DOHH2 (cell line): ENCODE results near the gene ZBTB46.

Experiments used
- H3F3A ChIP-seq: fragments of 200-600 bp; sonication (generic), shearing (Covaris generic); 2 replicates; pipeline ENCODE4 v1.6.0; 2016; ENCODE audit warnings: antibody characterized with exemption, mild to moderate bottlenecking; ENCODE audit not compliant: control insufficient read depth, insufficient read depth
- H3K27ac ChIP-seq: fragments of 200-600 bp; sonication (generic); 2 replicates; pipeline ENCODE4 v1.5.1; 2014; ENCODE audit warnings: low read depth, mild to moderate bottlenecking, low read length, moderate library complexity
- H3K27me3 ChIP-seq: fragments of 200-600 bp; sonication (generic); 2 replicates; pipeline ENCODE4 v1.6.1; 2014; ENCODE audit warnings: mild to moderate bottlenecking, low read length, mixed read lengths; ENCODE audit not compliant: control insufficient read depth
- H3K36me3 ChIP-seq: fragments of 200-600 bp; sonication (generic); 2 replicates; pipeline ENCODE4 v1.6.1; 2014; ENCODE audit warnings: mild to moderate bottlenecking, low read length, moderate library complexity, mixed read lengths; ENCODE audit not compliant: control insufficient read depth
- H3K4me1 ChIP-seq: fragments of 200-600 bp; sonication (generic); 2 replicates; pipeline ENCODE4 v1.6.1; 2014; ENCODE audit warnings: mild to moderate bottlenecking, low read length, mixed read lengths; ENCODE audit not compliant: control insufficient read depth
- H3K4me2 ChIP-seq: fragments of 200-600 bp; sonication (generic); 2 replicates; pipeline ENCODE4 v1.6.0; 2014; ENCODE audit warnings: mild to moderate bottlenecking, low read length, moderate library complexity
- H3K4me3 ChIP-seq: fragments of 200-600 bp; sonication (generic); 2 replicates; pipeline ENCODE4 v1.5.1; 2014; ENCODE audit warnings: mild to moderate bottlenecking, low read length, mixed read lengths
- H3K79me2 ChIP-seq: fragments of 200-600 bp; sonication (generic); 2 replicates; pipeline ENCODE4 v1.6.1; 2014; ENCODE audit warnings: mild to moderate bottlenecking, low read length, mixed read lengths; ENCODE audit not compliant: control insufficient read depth
- H3K9me2 ChIP-seq: fragments of 200-600 bp; sonication (generic); replicated peaks from 2 replicates; pipeline ENCODE4 v1.6.1; 2014; ENCODE audit warnings: mild to moderate bottlenecking, low read length, mixed read lengths; ENCODE audit not compliant: control insufficient read depth
- H3K9me3 ChIP-seq: fragments of 200-600 bp; sonication (generic); 2 replicates; pipeline ENCODE4 v1.6.1; 2014; ENCODE audit warnings: antibody characterized with exemption, low read length, mixed read lengths; ENCODE audit not compliant: control insufficient read depth, insufficient read depth
- H4K20me1 ChIP-seq: fragments of 200-600 bp; sonication (generic); 2 replicates; pipeline ENCODE4 v1.6.0; 2014; ENCODE audit warnings: low read depth, mild to moderate bottlenecking, antibody characterized with exemption, low read length, moderate library complexity; ENCODE audit not compliant: control insufficient read depth, insufficient read depth
- CTCF ChIP-seq: fragments of 200-600 bp; sonication (generic); IDR thresholded peaks from one replicate; pipeline ENCODE4 v1.5.1; 2014; ENCODE audit warnings: antibody characterized with exemption, mild to moderate bottlenecking, low read depth, low read length; ENCODE audit not compliant: poor library complexity, severe bottlenecking
- EZH2phosphoT487 ChIP-seq: fragments of 200-600 bp; sonication (generic); IDR thresholded peaks from 2 replicates; pipeline ENCODE4 v1.6.1; 2017; ENCODE audit warnings: borderline replicate concordance, mild to moderate bottlenecking, antibody characterized with exemption, low read length, moderate library complexity, mixed read lengths

Gene ZBTB46

GRCh38 chr20:63846888-63847236 is 15.8 kb upstream of the ZBTB46 start:
- TF ChIP-seq EZH2phosphoT487 (no peak), CTCF (no peak)
- H3K79me2 ChIP-seq: no peaks in the 10 kb centered on the region
- peaks cover 53% of the 10 kb centered on the region for H3K27me3 ChIP-seq
- H4K20me1 ChIP-seq: no peaks in the 10 kb centered on the region
- H3K4me1 ChIP-seq: no peaks in the 10 kb centered on the region
- H3K4me2 ChIP-seq: no peak overlapping the region
- H3K4me3 ChIP-seq: no peak overlapping the region
- no peak overlapping the region for H3K27ac ChIP-seq
- no peaks in the 10 kb centered on the region for H3K36me3 ChIP-seq
- no peaks in the 10 kb centered on the region for H3K9me2 ChIP-seq
- H3K9me3 ChIP-seq: no peaks in the 10 kb centered on the region
- H3F3A ChIP-seq: no peaks in the 10 kb centered on the region

GRCh38 chr20:63846128-63846771 is 15.2 kb upstream of the ZBTB46 start:
- TF ChIP-seq EZH2phosphoT487 (no peak), CTCF (no peak)
- no peaks in the 10 kb centered on the region for H3K4me1 ChIP-seq
- peaks cover 52% of the 10 kb centered on the region for H3K27me3 ChIP-seq
- H3K79me2 ChIP-seq: no peaks in the 10 kb centered on the region
- no peak overlapping the region for H3K4me3 ChIP-seq
- no peaks in the 10 kb centered on the region for H3K36me3 ChIP-seq
- H3F3A ChIP-seq: no peaks in the 10 kb centered on the region
- no peaks in the 10 kb centered on the region for H3K9me3 ChIP-seq
- no peaks in the 10 kb centered on the region for H3K9me2 ChIP-seq
- no peak overlapping the region for H3K27ac ChIP-seq
- no peak overlapping the region for H3K4me2 ChIP-seq
- no peaks in the 10 kb centered on the region for H4K20me1 ChIP-seq

- TF ChIP-seq CTCF: no peak
- no peak for TF ChIP-seq EZH2phosphoT487
- Histone ChIP-seq H3K79me2 (no peaks in the 10 kb centered on the region), H3K4me3 (no peak overlapping the region), H3K9me3 (no peaks in the 10 kb centered on the region), H3F3A (no peaks in the 10 kb centered on the region), H4K20me1 (no peaks in the 10 kb centered on the region), H3K27ac (no peak overlapping the region), H3K9me2 (no peaks in the 10 kb centered on the region), H3K4me2 (no peak overlapping the region), H3K36me3 (no peaks in the 10 kb centered on the region), H3K4me1 (no peaks in the 10 kb centered on the region), H3K27me3 (peaks cover 44% of the 10 kb centered on the region)
Measured at GRCh38 chr20:63844511-63844991, 13.5 kb upstream of the ZBTB46 start.
